HG03558 (cell line): Measurements from ENCODE around the gene HOXD1.

Source experiments
- ATAC-seq: cut with Tn5 transposase; IDR thresholded peaks from one replicate; pipeline ENCODE4 v1.9.1; 2021; ENCODE audit warnings: moderate number of reproducible peaks; ENCODE audit not compliant: unreplicated experiment; ENCODE audit errors: extremely low read depth

The HOXD1 gene

GRCh38 chr2:176234156-176234555 is 45.7 kb downstream of the HOXD1 start:
- ATAC-seq = no peak

GRCh38 chr2:176234940-176235339 is 46.5 kb downstream of the HOXD1 start:
- no peak for ATAC-seq

- no peak for ATAC-seq
These were observed 49.0 kb downstream of the HOXD1 start for GRCh38 chr2:176237456-176237855.

DNA sequence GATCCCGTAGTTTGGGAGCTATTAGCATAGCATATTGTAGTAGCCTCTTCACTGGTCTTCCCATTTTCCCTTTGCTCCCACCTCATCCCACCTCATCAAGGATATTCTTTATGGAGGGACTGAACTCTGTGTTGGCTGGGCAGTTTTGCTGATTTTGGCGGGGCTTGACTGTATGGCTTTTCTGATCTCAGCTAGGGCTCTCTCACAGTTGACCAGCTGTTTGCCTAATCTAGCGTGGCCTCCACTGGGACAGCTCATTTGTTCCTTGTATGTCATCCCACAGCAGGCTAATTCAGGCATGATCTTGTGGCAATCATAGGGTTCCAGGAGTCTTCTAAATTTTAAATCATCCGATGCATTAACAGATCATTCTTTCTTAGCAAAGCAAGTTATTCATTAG is 50.6 kb downstream of the HOXD1 start:
- no peak for ATAC-seq

GRCh38 chr2:176240301-176240700 is 51.8 kb downstream of the HOXD1 start:
- no peak for ATAC-seq
